Epithelial cell of proximal tubule (primary cell): ENCODE measurements around the gene RFX6. TPM values are rescaled to one million over a fixed set of nuclear protein-coding genes. Genes with fewer than 3 reads are reported as not detected.
"Not testable (repeated sequence)": the region's sequence is repeated elsewhere in the genome, so short reads cannot be mapped to it uniquely, and the experiment has no call there.

Source experiments
- DNase-seq: peaks from one replicate; pipeline ENCODE4 v3.0.0-alpha.2; 2011; ENCODE audit warnings: low read depth
- H3K4me3 ChIP-seq: 2 replicates; pipeline ENCODE4 v1.5.1; 2011; ENCODE audit warnings: low read depth, mild to moderate bottlenecking, low read length
- total RNA-seq: library from RNA; depleted of rRNA; stranded (reverse); fragments of >200 nt; gene quantifications from 2 replicates; pipeline ENCODE4 v1.2.3, GENCODE V29; 2015
- TF ChIP-seq, protein P1 (sequence below): conservative IDR thresholded peaks from 2 replicates; pipeline ENCODE4 v1.5.1; 2012; ENCODE audit warnings: low read depth, mild to moderate bottlenecking, low read length

Gene RFX6, protein sequence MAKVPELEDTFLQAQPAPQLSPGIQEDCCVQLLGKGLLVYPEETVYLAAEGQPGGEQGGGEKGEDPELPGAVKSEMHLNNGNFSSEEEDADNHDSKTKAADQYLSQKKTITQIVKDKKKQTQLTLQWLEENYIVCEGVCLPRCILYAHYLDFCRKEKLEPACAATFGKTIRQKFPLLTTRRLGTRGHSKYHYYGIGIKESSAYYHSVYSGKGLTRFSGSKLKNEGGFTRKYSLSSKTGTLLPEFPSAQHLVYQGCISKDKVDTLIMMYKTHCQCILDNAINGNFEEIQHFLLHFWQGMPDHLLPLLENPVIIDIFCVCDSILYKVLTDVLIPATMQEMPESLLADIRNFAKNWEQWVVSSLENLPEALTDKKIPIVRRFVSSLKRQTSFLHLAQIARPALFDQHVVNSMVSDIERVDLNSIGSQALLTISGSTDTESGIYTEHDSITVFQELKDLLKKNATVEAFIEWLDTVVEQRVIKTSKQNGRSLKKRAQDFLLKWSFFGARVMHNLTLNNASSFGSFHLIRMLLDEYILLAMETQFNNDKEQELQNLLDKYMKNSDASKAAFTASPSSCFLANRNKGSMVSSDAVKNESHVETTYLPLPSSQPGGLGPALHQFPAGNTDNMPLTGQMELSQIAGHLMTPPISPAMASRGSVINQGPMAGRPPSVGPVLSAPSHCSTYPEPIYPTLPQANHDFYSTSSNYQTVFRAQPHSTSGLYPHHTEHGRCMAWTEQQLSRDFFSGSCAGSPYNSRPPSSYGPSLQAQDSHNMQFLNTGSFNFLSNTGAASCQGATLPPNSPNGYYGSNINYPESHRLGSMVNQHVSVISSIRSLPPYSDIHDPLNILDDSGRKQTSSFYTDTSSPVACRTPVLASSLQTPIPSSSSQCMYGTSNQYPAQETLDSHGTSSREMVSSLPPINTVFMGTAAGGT
- total RNA-seq, result not detected in 2 replicates

- peak within 1 kb of the TSS; percentile 2 for H3K4me3 ChIP-seq
- TF ChIP-seq, protein P1, sequence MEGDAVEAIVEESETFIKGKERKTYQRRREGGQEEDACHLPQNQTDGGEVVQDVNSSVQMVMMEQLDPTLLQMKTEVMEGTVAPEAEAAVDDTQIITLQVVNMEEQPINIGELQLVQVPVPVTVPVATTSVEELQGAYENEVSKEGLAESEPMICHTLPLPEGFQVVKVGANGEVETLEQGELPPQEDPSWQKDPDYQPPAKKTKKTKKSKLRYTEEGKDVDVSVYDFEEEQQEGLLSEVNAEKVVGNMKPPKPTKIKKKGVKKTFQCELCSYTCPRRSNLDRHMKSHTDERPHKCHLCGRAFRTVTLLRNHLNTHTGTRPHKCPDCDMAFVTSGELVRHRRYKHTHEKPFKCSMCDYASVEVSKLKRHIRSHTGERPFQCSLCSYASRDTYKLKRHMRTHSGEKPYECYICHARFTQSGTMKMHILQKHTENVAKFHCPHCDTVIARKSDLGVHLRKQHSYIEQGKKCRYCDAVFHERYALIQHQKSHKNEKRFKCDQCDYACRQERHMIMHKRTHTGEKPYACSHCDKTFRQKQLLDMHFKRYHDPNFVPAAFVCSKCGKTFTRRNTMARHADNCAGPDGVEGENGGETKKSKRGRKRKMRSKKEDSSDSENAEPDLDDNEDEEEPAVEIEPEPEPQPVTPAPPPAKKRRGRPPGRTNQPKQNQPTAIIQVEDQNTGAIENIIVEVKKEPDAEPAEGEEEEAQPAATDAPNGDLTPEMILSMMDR, result no peak
- DNase-seq, result no peak
Observed at GRCh38 chr6:116876635-116877611, at the start of gene RFX6. Gene RFX6, plus strand, starts transcription at chr6:116877242. Its CDS starts 34 bp downstream, at chr6:116877276.

GRCh38 chr6:116827561-116828240 is 49.3 kb upstream of the RFX6 start:
- TF ChIP-seq, protein P1, result no peak
- H3K4me3 ChIP-seq, result no peak overlapping the region
- DNase-seq, result no peak

GRCh38 chr6:116828983-116829382 is 48.1 kb upstream of the RFX6 start, which contains the start of gene GPRC6A:
Gene GPRC6A, minus strand, starts transcription at chr6:116829083. Its CDS starts 70 bp downstream, at chr6:116829013.
- no peak within 1 kb of the TSS for H3K4me3 ChIP-seq
- TF ChIP-seq, protein P1, result no peak
- DNase-seq, result no peak

GRCh38 chr6:116834526-116834925 is 42.5 kb upstream of the RFX6 start:
- not testable (repeated sequence) for H3K4me3 ChIP-seq

GRCh38 chr6:116836606-116837342 is 40.3 kb upstream of the RFX6 start:
- DNase-seq, result no peak
- H3K4me3 ChIP-seq, result no peak overlapping the region
- TF ChIP-seq, protein P1, result no peak

More at GRCh38 chr6:116834526-116834925, 42.5 kb upstream of the RFX6 start:
- DNase-seq, result not testable (repeated sequence)

DNA sequence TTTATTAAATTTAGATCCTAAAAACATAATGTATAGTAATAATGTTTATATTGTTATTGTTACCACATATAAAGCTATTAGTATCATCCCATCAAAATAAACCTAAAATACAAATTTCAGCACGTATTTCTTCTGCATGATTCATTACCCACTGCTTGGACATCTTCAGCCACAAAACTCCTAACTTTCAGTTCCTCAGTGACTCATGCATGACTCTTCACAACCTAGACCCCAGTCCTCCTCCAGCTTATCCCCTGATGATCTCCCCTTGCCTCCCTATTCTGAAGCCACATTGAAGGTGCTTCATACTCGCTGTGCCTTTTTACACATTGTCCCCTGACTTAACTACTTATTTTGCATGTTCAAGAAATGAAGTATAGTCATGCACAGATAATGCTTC is 37.0 kb upstream of the RFX6 start:
- no peak overlapping the region for H3K4me3 ChIP-seq
- no peak for DNase-seq
- TF ChIP-seq, protein P1, result no peak
